GM18526 (cell line): Measurements from ENCODE around the gene ANKRD37.

Source experiments
- POLR2A ChIP-seq: IDR thresholded peaks from 3 replicates; pipeline ENCODE4 v1.6.1; 2011; ENCODE audit not compliant: insufficient read length; ENCODE audit errors: extremely low read depth

ANKRD37 gene

GRCh38 chr4:185435466-185435865 lies 38.8 kb downstream of the ANKRD37 start:
- TF ChIP-seq POLR2A = no peak

- no peak for TF ChIP-seq POLR2A
Measured at GRCh38 chr4:185437809-185438208, 41.2 kb downstream of the ANKRD37 start.

GRCh38 chr4:185441479-185441878 lies 44.8 kb downstream of the ANKRD37 start:
- TF ChIP-seq POLR2A = no peak

GRCh38 chr4:185445209-185445608 lies 48.6 kb downstream of the ANKRD37 start:
- TF ChIP-seq POLR2A = no peak
